HG03025 (cell line): ENCODE results near the gene MRPL53.

Experiments
- ATAC-seq: cut with Tn5 transposase; IDR thresholded peaks from one replicate; pipeline ENCODE4 v1.9.1; 2021; ENCODE audit warnings: mild to moderate bottlenecking, moderate library complexity; ENCODE audit not compliant: unreplicated experiment, low FRiP score

The MRPL53 gene

DNA sequence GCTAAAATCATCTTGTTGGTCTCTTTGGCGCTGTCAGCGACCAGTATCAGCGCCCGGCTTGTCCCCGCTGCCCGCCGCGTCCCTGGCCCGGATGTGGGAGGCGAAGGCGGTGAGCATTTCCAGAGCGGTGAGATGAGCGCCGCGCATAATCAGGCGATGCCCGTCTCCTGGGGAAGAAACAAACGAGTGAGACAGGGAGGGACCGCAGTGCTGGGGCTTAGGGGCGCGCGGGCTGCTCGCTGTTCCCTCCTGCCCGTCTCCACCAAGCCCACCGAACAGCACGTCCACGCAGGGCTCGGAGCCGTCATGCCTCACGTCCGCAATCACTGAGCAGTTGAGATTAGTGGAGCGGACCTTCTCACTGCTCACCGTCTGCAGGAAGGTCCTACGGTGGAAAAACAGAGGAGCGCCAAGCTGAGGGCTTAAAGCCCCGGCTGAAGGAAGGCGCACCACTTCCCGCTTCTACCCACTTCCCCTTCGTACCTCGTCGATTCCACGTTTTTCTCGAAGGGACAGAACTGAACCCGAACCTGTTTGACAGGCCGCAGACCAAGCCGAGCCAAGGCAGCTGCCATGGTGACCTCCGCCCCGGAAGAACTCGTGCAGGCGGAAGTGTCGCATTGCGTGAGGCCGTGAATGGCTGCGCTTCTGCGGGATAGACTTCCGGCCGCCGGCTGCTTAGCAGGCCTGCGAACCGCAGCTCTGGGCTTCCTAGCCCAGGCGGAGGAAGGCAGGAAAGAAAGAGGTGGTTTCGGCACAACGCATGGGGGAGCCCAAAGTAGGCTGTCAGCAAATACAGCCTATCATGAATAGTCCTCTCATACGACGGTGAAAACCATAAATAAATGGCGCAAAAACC lies at the start of gene MRPL53:
Gene MRPL53, minus strand, starts transcription at position 595 of the 859 bp plus-strand sequence. Its CDS starts 20 bp downstream, at position 575.
- ATAC-seq: peak; percentile 76

DNA sequence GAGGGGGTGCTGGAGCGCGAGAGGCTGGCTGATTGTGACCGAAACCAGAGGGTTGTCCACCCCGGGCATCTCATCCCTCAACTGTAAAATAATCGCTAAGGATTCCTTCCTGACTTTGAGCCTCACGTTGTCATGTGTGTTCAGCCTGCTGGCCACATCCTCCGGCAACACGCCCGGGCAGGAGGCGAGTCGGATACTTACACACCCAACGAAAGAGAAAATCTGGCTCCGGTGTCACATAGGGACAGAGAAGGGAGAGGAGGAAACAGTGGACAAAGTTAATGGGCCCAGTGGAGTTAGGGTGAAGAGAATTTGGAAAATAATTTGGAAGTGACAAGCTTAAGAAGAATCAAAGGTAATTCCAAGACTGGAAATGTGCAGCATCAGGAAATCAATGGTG lies 44.2 kb upstream of the MRPL53 start:
- ATAC-seq: no peak

DNA sequence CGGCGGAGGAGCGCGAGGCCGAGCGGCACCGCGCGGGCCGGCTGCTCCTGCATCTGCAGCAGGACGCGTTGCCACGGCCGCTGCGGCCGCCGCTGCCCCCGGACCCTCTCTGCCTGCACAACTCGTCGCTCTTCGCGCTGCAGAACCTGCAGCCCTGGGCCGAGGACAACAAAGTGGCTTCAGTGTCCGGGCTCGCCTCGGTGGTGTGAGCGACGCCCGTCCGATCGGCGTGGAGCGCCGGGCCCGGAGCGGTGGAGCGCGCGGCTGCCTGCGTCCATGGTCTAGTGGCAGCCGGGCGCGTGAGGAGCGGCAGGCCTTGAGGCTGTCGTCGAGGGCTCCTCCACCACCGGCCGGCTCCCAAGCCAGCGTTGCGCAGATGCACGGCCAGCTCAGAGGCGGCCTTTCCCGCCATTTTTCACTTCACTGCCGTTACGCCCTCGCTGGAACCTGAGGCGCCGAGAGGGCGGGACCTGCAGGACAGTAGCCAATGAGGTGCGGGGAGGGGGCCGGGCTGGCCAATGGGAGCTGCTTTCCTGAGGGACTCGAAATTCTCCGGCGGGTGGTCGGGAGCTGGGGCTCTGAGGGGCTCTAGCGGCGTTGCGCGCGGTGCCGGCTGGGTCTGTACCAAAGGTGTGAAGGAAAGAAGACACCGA lies 43.6 kb upstream of the MRPL53 start:
- no peak for ATAC-seq

DNA sequence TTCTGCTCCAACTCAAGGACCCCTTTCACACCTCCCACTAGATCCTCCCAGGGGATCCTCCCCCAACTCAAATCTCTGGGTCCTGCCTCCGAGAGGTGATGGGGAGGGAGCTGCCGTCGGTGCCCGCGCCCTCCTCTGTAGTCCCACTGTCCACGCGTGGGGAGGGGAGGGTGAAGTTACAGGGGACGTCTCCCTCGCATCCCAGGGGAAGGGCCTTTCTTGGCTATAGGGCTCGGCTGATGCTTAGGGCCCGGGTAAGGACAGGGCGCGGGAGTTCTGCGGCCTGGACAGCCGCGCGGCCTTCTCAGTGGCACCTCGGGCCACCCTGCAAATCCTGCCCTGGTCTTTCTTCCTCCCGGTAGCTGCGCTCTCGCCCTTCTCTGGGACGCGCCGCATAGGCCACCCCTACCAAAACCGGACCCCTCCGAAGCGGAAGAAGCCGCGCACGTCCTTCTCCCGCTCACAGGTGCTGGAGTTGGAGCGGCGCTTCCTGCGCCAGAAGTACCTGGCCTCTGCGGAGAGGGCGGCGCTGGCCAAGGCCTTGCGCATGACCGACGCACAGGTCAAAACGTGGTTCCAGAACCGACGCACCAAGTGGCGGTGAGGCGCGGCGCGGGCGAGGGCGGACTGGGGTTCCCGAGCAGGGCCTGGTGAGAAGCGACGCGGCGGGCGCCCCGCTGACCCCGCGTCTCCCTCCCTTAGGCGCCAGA lies 42.9 kb upstream of the MRPL53 start:
- ATAC-seq: no peak

DNA sequence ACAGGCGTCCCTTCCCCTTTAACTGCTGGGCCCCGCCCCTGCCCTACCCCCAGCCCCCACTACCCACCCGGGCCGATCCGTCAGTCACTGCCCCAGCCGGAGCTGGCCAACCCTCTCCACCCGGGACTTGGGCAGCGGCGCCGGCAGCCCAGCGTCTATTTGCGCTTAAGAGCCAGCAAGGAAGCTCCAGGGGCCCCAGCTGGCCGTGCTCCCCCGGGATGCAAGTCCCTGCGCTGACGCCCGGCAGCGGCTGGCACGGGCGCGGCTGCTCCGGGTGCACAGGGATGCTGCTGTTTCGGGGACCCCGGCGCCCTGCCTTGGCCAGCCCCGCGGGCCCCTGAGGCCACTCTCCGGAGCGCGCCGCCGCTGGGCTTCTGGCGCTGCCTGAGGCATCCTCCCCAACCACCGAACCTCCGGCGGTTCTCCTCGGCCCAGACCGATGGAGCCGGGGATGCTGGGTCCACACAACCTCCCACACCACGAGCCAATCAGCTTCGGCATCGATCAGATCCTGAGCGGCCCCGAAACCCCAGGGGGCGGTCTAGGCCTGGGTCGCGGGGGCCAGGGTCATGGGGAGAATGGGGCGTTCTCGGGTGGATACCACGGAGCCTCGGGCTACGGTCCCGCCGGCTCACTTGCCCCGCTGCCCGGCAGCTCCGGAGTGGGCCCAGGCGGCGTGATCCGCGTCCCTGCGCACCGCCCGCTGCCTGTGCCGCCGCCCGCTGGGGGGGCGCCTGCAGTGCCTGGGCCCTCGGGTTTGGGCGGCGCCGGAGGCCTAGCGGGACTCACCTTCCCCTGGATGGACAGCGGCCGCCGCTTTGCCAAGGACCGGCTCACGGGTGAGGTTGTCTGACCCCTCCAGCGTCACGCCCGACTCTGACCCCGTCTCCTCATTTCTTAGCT lies 42.1 kb upstream of the MRPL53 start, which contains the start of gene TLX2:
Gene TLX2, plus strand, starts transcription at position 83 of the 903 bp plus-strand sequence. Its CDS starts 357 bp downstream, at position 440.
- ATAC-seq: no peak

DNA sequence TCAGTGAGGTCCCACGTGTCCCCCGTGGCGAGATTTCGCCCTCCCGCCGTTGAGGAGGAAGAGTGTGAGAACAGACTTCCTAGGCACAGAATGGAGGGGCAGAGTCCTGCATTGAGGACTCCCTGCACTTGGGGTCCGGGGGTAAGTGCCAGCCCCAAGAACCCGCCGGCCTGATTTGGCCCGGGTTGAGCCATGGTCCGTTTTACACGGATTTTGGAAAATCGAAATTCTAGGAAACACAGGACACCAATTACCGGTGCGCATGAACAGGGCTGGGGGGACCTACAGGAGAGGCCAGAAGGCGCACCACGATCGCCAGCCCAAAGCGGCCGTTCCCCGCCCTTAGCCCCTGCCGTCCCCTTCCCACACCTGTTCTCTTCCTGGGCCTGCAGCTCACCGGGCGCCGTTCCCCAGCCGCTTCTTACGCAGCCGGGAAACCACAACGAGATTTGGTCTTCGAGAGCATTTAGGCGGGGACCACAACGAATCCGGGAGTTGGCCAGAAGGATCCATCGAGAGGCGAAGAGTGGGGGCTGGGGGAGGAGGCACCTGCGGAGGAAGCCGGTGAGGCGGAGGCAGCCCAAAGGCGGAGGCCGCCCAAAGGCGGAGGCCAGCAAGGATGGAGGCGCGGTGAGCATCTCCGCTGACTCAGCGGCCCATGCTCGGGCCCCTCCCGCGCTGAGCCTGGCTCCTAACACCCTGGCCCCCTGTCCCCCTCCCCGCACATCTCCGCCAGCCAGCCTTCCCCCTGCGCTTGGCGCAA lies 41.3 kb upstream of the MRPL53 start:
- ATAC-seq: no peak

DNA sequence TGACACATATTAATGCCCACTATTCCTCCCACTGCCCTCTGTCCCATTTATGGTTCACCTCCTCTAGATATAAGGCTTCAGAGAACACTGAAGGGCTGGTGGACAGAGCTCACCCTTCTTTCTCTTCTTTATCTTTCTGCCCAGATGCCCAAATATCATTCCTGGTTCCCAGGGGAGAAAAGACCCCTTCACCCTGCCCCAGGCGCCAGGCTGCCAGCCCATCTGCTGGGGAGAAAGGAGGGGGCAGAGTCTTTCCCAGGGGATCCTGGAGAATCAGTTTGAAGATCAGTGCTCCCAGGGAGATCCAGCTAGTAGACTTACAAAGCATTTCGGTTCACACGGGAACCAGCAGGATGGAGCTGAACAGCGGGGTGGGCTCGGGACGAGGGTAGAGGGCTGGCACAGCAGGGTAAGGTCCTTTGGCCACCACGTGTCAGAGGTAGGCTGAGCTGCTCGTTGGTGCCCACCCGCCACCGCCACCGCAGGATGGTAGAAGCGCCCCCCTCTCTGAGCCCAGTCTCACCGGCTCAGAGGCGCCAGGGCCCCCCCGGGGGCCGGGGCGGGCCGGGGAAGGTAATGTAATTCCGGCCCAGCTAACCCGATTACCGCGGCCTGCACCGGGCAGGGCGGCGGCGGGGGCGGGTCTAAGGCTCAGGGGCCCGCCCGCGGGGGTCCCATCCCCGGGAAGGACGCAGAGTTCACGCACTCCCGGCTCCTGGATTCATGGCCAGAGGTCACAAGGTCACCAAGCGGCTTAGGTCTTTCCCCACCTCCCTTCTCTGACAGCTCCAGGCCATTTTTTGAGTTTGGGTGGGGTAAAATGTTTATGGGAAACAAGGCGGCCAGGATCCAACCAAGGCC lies 40.5 kb upstream of the MRPL53 start:
- ATAC-seq: no peak

DNA sequence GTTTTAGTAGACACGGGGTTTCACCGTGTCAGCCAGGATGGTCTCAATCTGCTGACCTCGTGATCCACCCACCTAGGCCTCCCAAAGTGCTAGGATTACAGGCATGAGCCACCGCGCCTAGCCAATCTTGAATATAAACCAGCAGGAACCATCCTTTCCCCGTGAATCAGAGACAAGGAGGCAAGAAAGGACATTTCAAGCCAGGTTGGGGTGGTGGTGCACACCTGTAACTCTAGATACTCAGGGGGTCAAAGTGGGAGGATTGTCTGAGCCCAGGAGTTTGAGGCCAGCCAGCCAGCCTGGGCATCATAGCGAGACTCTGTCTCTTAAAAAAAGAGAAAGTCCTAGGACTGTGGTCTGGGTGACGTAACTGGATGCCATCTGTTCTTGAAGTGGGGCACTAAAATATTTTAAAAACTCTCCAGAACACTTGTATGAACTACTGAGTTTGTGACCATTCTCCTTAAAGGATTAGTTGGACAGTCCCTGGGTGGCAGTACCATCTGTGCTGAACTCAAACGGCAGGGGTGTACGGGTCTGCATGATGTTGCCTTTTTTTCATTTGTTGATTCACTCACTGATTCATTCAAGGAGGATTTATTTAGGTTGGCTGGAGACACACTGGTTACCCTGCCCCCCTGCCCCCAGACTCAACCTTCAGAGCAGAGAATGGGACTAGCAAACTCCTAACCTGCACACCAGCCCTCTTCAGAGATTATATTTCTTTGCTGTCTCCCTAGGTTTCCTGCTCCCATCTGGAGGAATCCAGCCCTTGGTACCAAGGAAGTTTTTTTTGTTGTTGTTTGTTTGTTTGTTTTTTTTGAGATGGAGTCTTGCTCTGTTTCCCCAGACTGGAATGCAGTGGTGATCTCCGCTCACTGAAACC lies 38.9 kb upstream of the MRPL53 start:
- ATAC-seq: no peak

DNA sequence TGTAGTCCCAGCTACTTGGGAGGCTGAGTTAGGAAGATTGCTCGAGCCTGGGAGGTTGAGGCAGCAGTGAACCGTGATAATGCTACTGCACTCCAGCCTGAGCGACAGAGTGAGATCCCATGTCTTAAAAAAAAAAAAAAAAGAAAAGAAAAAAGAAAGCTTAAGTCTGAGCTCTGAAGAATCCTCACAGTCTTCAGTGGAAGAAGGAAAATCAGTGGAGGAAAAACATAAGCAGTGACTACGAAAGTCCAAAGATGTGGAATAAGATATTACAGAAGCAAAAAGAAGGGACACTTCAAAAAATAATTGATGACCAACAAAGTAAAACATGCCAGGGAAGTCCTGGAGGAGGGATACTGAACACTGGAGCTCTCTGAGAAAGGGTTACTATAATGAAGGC lies 37.8 kb upstream of the MRPL53 start:
- no peak for ATAC-seq

DNA sequence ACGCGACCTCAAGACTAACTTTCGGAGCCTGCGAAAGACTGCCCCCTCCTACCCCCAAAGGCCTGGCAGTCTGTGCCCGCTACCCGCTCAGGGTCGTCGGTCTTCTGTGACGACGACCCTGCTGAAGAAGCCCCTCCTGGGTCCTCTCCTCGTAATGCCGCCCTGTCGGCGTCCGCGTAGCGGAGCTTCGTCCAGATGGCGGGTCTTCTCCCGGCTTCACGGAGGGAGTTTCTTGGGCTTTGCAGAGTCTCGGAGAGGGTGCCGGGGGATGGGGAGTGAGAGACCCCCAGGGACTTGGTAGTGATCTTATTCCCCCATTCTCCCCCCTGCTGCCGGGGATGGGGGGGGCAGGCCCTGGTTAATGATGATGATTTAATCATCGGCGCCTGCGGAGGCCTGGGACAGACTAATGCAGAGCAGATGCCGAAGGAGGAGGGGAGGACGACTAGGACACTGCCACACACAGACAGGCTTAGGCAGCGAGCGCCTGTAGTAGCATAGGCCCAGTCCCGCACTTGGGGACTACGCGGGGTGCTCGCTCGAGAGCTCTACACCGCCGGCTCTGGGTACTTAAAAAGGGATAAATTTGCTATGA lies 35.5 kb upstream of the MRPL53 start:
- ATAC-seq: peak; percentile 11

DNA sequence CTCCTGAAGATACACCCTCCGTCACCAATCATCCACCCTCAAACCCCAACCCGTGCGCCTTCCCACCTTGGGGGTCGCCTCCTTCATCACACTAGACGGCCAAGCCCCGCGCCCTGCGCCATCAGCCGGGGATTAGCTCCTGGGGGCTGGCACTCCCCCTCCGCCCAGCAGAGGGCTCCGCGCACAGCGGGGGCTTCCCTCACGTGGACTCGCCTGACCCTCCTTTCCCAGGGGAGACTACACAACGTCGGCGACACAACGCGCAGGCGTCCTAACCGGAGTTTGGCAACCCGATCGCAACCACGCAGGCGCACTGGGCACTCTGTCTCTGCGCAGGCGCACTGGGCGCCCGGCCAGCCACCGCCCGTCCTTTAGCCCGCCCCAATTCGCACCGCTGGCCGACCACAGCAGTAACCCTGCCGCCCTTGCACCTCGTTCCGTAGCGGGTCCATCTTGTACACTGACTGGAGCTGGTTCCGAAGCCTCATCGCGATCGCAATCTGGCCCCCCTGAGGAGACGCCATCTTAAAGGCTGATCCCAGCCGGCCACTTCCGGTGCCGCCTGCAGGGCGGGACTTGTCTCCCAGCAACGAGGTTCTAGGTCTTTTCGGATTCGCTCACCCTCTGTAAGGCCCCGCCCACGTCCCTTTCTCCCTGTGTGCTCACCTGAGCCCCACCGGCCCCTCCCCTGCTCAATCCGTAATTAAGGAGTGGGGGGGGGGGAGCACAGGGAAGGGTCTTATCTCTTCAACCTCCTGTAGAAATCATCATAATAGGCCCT lies 34.9 kb upstream of the MRPL53 start, which contains the start of gene PCGF1:
Gene PCGF1, minus strand, starts transcription at position 551 of the 781 bp plus-strand sequence. Its CDS starts 27 bp downstream, at position 524.
- ATAC-seq: peak; percentile 93

DNA sequence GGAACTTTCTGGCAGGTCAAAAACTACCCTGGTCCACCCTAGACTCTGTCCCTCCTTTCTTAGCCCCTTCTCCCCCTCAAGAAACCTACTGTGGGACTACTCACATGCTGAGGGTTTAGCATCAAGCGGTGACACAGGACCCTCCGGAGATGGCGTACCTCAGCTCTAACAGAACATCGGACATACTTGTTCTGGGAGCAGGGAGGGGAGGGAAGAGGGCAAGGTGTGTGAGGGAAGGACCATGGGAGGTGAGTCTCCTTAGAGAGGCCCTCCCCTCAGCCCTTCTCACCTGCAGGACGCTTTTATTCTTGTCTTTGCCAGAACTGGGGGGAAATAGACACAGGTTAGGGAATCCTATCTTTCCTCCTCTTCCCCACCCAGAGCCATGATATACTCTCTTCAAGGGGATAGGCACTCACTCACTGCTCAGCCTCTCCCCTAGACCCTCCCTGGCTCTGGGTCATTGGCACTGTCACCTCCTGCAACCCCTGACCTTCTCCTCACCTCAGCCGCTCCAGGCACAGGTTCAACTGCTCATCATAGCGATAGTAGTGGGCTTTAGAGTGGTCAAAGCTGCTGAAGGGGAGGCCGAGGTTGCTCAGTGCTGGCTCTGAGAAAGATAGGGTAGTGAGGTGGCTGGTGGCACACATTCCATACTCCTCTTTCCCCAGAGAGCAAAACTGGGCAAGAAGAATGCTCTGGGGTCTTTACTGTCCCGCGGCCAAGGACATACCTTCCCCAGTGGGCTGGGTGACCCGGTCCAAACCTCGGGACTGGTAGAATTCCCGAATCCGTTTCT lies 33.2 kb upstream of the MRPL53 start:
- ATAC-seq: no peak

DNA sequence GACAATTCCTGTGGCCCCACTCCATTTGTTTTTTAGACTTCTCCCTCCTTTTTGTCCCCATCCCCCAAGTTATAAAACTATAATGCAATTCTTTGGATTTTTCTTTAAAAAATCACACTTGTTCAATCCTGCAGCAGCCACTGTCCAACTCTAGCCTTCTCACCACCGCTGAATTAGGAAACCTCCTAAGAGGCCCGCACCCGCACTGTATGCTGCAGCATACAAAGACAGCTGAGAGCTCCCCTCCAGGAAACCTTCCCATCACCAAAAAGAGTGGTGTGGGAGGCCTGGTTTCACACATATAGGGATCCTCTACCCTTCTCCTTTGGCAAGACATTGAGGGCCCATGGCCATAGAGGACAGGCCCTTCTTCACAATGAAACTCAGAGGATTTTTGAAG lies 32.1 kb upstream of the MRPL53 start:
- ATAC-seq: no peak

DNA sequence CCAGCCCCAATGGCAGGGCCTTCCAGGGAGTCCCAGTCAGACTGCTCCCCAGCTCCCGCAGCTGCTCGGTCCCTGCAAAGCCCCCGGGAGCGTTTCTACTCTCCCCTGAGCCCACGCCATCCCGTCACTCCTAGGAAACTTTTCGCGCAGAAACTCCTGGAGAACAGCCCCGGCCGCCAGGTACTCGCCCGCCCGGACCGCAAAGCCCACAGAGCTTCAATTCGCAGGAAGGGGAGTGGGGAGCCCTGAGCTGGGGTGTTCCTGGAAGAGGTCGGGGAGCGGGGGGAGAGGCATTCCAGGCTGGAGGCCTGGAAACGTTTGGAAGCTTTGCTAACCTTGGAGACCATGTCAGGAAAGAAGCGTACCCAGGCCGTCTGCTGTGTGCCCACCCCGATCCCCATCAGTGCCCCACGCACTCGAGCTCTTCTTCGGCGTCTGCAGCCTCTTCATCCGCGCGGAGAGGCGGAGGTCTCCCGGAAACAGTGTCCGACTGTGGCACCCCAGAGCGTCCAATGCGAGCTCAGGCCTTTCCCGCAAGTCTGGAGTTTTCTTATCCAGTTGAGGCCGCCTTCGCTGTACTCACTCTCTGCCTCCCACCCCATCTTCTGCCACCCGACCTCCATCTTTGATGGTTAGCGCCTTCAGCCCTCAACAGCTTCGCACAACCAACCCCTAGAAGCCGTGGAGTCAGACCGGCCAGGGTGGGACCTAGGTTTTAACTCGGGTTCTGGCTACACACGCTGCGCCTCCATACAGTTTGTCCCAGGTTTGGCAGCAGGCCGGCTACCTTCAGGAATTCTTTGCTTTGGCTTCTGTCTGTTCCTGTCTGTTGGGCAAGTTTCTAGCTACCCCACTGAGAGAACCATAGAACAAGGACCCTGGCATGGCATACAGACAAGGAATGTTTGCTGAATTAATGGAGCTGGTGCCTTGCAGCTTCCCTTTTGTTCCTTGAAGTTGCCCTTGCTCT lies 31.3 kb upstream of the MRPL53 start:
- ATAC-seq: no peak
